ENCODE measurements around the gene MRPL40. TPM values are rescaled to one million over a fixed set of nuclear protein-coding genes. Genes with fewer than 3 reads are reported as not detected.

The MRPL40 gene
- total RNA-seq, 4 donors from 2014 or later: 21.2 to 31.2 (median 27.7) TPM

- no peak for DNase-seq (ENCODE audit: extremely low spot score)
- intact Hi-C loops (cut with DNase I): no loop called here
- Histone ChIP-seq H3K36me3 (peaks cover 13 to 49% (median 39%) of the 10 kb centered on the region in 4 donors), H3K9me3 (no peaks in the 10 kb centered on the region), H3K4me3 (peak overlapping the region; percentile 86 to 95 (median 93)), H3K27ac (replicated peaks in 1 of 4) (peak overlapping the region; percentile 95 to 98 (median 96)), H3K4me1 (peaks cover 19 to 53% (median 29%) of the 10 kb centered on the region in 4 donors), H3K27me3 (no peaks in the 10 kb centered on the region)
- 24% methylated on average over 22 of the region's 22 CpGs for WGBS
- TF ChIP-seq POLR2A (IDR thresholded peaks at IDR 0.05; ENCODE audit: low read depth) (no peak), EP300 (IDR thresholded peaks at IDR 0.05) (no peak), POLR2AphosphoS5 (IDR thresholded peaks at IDR 0.05) (no peak), CTCF (IDR thresholded peaks at IDR 0.05) (no peak)
These were observed 14.4 kb downstream of the MRPL40 start for GRCh38 chr22:19446603-19447329.

- Histone ChIP-seq H3K9me3 (no peaks in the 10 kb centered on the region), H3K4me1 (peaks cover 19 to 53% (median 29%) of the 10 kb centered on the region in 4 donors), H3K36me3 (peaks cover 13 to 51% (median 46%) of the 10 kb centered on the region in 4 donors), H3K4me3 (peak within 1 kb of the TSS; percentile 86 to 95 (median 93)), H3K27ac (replicated peaks in 1 of 4) (peak within 1 kb of the TSS; percentile 95 to 98 (median 96)), H3K27me3 (no peaks in the 10 kb centered on the region)
- peak; percentile 98 for DNase-seq (ENCODE audit: extremely low spot score)
- TF ChIP-seq POLR2AphosphoS5 (IDR thresholded peaks at IDR 0.05): peak; percentile 82 to 94
- peak; percentile 75 for TF ChIP-seq POLR2A (IDR thresholded peaks at IDR 0.05; ENCODE audit: low read depth)
- no peak for TF ChIP-seq EP300 (IDR thresholded peaks at IDR 0.05)
- intact Hi-C loops (cut with DNase I): no loop called here
- WGBS: under 1% methylated on average over 42 of the region's 92 CpGs
These were observed 15.2 kb downstream of the MRPL40 start, which contains the start of gene C22orf39 for GRCh38 chr22:19447330-19448075. C22orf39 (minus strand) TSS chr22:19447711; CDS start chr22:19447688, 23 bp downstream.

GRCh38 chr22:19448076-19448607, 15.8 kb downstream of the MRPL40 start:
- 13% methylated on average over 14 of the region's 14 CpGs for WGBS
- intact Hi-C loops (cut with DNase I): no loop called here
- no peak for TF ChIP-seq POLR2AphosphoS5 (IDR thresholded peaks at IDR 0.05)
- no peak for TF ChIP-seq CTCF (IDR thresholded peaks at IDR 0.05)
- no peak for TF ChIP-seq POLR2A (IDR thresholded peaks at IDR 0.05; ENCODE audit: low read depth)

GRCh38 chr22:19448739-19449421, 16.5 kb downstream of the MRPL40 start:
- Histone ChIP-seq H3K4me1 (peaks cover 19 to 47% (median 29%) of the 10 kb centered on the region in 4 donors), H3K27ac (replicated peaks in 1 of 4) (peak overlapping the region in 2 of 4 donors; percentile 97 to 98), H3K27me3 (no peaks in the 10 kb centered on the region), H3K4me3 (no peak overlapping the region), H3K36me3 (peaks cover 16 to 51% (median 49%) of the 10 kb centered on the region in 4 donors), H3K9me3 (no peaks in the 10 kb centered on the region)
- DNase-seq (ENCODE audit: extremely low spot score): no peak
- intact Hi-C loops (cut with DNase I): no loop called here
- TF ChIP-seq EP300 (IDR thresholded peaks at IDR 0.05) (no peak), POLR2AphosphoS5 (IDR thresholded peaks at IDR 0.05) (no peak), POLR2A (IDR thresholded peaks at IDR 0.05; ENCODE audit: low read depth) (no peak), CTCF (IDR thresholded peaks at IDR 0.05) (no peak)
- 68% methylated on average over 2 of the region's 5 CpGs for WGBS

More at GRCh38 chr22:19448076-19448607, 15.8 kb downstream of the MRPL40 start:
- H3K27ac ChIP-seq (replicated peaks in 1 of 4): peak overlapping the region; percentile 95 to 98 (median 96)
- H3K36me3 ChIP-seq: peaks cover 16 to 51% (median 49%) of the 10 kb centered on the region in 4 donors
- no peaks in the 10 kb centered on the region for H3K27me3 ChIP-seq
- H3K4me3 ChIP-seq: peak overlapping the region; percentile 86 to 95 (median 93)
- H3K9me3 ChIP-seq: no peaks in the 10 kb centered on the region
- no peak for DNase-seq (ENCODE audit: extremely low spot score)
- H3K4me1 ChIP-seq: peaks cover 19 to 53% (median 29%) of the 10 kb centered on the region in 4 donors
